ENCODE measurements around the gene CADPS2. TPM values are rescaled to one million over a fixed set of nuclear protein-coding genes. Genes with fewer than 3 reads are reported as not detected.

The CADPS2 gene
- total RNA-seq, 2 donors from 2014 or later, result 4.3 to 11.7 TPM

GRCh38 chr7:122302761-122303530, 583.3 kb downstream of the CADPS2 start:
- Histone ChIP-seq H3K27ac (ENCODE audit: low read depth, low read length) (no peak overlapping the region), H3K9ac (ENCODE audit: extremely low read depth, low read length, poor library complexity, severe bottlenecking) (no peak overlapping the region), H3K36me3 (ENCODE audit: control insufficient read depth, insufficient read depth, low read length) (no peaks in the 10 kb centered on the region), H3K27me3 (ENCODE audit: control insufficient read depth, insufficient read depth, low read length, poor library complexity, severe bottlenecking) (peaks cover 100% of the 10 kb centered on the region), H3K4me1 (ENCODE audit: control insufficient read depth, insufficient read depth, low read length) (no peaks in the 10 kb centered on the region), H3K4me3 (ENCODE audit: low read length) (no peak overlapping the region), H3K9me3 (ENCODE audit: control insufficient read depth, low read length) (no peaks in the 10 kb centered on the region)
- H3K36me3 Mint-ChIP-seq (ENCODE audit: low read depth), result no peaks in the 10 kb centered on the region
- peaks cover 39% of the 10 kb centered on the region for H3K4me1 Mint-ChIP-seq
- no peak for TF ChIP-seq CTCF (conservative IDR thresholded peaks at IDR 0.05)
- no peak overlapping the region for H3K27ac Mint-ChIP-seq
- peaks cover 100% of the 10 kb centered on the region for H3K27me3 Mint-ChIP-seq (ENCODE audit: insufficient read depth)
- no peaks in the 10 kb centered on the region for H3K9me3 Mint-ChIP-seq
- WGBS, 2 experiments (ENCODE audit: insufficient coverage in 1 of 2, insufficient read length in 1 of 2), result 16 to 25% methylated on average over 4 to 14 of the region's 16 CpGs
- H3K4me3 Mint-ChIP-seq, result peak overlapping the region; percentile 62
- no peak for DNase-seq

- H3K4me3 Mint-ChIP-seq, result no peak overlapping the region
- no peaks in the 10 kb centered on the region for H3K36me3 ChIP-seq (ENCODE audit: control insufficient read depth, insufficient read depth, low read length)
- TF ChIP-seq CTCF (conservative IDR thresholded peaks at IDR 0.05), result no peak
These were observed 584.2 kb downstream of the CADPS2 start for GRCh38 chr7:122301858-122302760.

GRCh38 chr7:122300956-122301833, 585.1 kb downstream of the CADPS2 start:
- Mint-ChIP-seq H3K4me1 (peaks cover 34% of the 10 kb centered on the region), H3K27me3 (ENCODE audit: insufficient read depth) (peaks cover 98% of the 10 kb centered on the region)
- no peak overlapping the region for H3K4me3 ChIP-seq (ENCODE audit: low read length)

More at GRCh38 chr7:122301858-122302760, 584.2 kb downstream of the CADPS2 start:
- Histone ChIP-seq H3K27me3 (ENCODE audit: control insufficient read depth, insufficient read depth, low read length, poor library complexity, severe bottlenecking) (peaks cover 100% of the 10 kb centered on the region), H3K4me1 (ENCODE audit: control insufficient read depth, insufficient read depth, low read length) (no peaks in the 10 kb centered on the region), H3K9me3 (ENCODE audit: control insufficient read depth, low read length) (no peaks in the 10 kb centered on the region), H3K27ac (ENCODE audit: low read depth, low read length) (no peak overlapping the region), H3K4me3 (ENCODE audit: low read length) (no peak overlapping the region), H3K9ac (ENCODE audit: extremely low read depth, low read length, poor library complexity, severe bottlenecking) (no peak overlapping the region)
- WGBS, 2 experiments (ENCODE audit: insufficient coverage in 1 of 2, insufficient read length in 1 of 2), result 10 to 14% methylated on average over 13 to 35 of the region's 35 CpGs
- DNase-seq, result peak; percentile 76
- Mint-ChIP-seq H3K4me1 (peaks cover 39% of the 10 kb centered on the region), H3K36me3 (ENCODE audit: low read depth) (no peaks in the 10 kb centered on the region), H3K27me3 (ENCODE audit: insufficient read depth) (peaks cover 100% of the 10 kb centered on the region), H3K9me3 (no peaks in the 10 kb centered on the region), H3K27ac (no peak overlapping the region)

More at GRCh38 chr7:122300956-122301833, 585.1 kb downstream of the CADPS2 start:
- Mint-ChIP-seq H3K4me3 (peak overlapping the region; percentile 70), H3K36me3 (ENCODE audit: low read depth) (no peaks in the 10 kb centered on the region), H3K27ac (no peak overlapping the region), H3K9me3 (no peaks in the 10 kb centered on the region)
- Histone ChIP-seq H3K4me1 (ENCODE audit: control insufficient read depth, insufficient read depth, low read length) (no peaks in the 10 kb centered on the region), H3K9ac (ENCODE audit: extremely low read depth, low read length, poor library complexity, severe bottlenecking) (no peak overlapping the region), H3K36me3 (ENCODE audit: control insufficient read depth, insufficient read depth, low read length) (no peaks in the 10 kb centered on the region), H3K27me3 (ENCODE audit: control insufficient read depth, insufficient read depth, low read length, poor library complexity, severe bottlenecking) (peaks cover 99% of the 10 kb centered on the region), H3K9me3 (ENCODE audit: control insufficient read depth, low read length) (no peaks in the 10 kb centered on the region), H3K27ac (ENCODE audit: low read depth, low read length) (no peak overlapping the region)
- DNase-seq, result no peak
- WGBS, 2 experiments (ENCODE audit: insufficient coverage in 1 of 2, insufficient read length in 1 of 2), result 24 to 52% methylated on average over 4 to 10 of the region's 11 CpGs
- no peak for TF ChIP-seq CTCF (conservative IDR thresholded peaks at IDR 0.05)
